Karpas-422 (cell line): ENCODE results near the gene KREMEN2. TPM values are rescaled to one million over a fixed set of nuclear protein-coding genes. Genes with fewer than 3 reads are reported as not detected.

Experiments
- DNase-seq: peaks from one replicate; pipeline ENCODE4 v3.0.0-alpha.2; 2015
- H2AFZ ChIP-seq: fragments of 200-600 bp; sonication (generic); 2 replicates; pipeline ENCODE4 v1.6.1; 2014; ENCODE audit warnings: antibody characterized with exemption, low read length, mixed read lengths
- H3K27ac ChIP-seq: fragments of 200-600 bp; sonication (generic); 2 replicates; pipeline ENCODE4 v1.5.1; 2014; ENCODE audit warnings: mild to moderate bottlenecking, low read length, moderate library complexity
- H3K27me3 ChIP-seq: fragments of 200-600 bp; sonication (generic); 2 replicates; pipeline ENCODE4 v1.6.1; 2014; ENCODE audit warnings: low read length, mixed read lengths
- H3K36me3 ChIP-seq: fragments of 200-600 bp; sonication (generic); 2 replicates; pipeline ENCODE4 v1.6.1; 2014; ENCODE audit warnings: low read length, mixed read lengths; ENCODE audit not compliant: insufficient read depth
- H3K4me1 ChIP-seq: fragments of 200-600 bp; sonication (generic); 2 replicates; pipeline ENCODE4 v1.6.1; 2014; ENCODE audit warnings: mild to moderate bottlenecking, low read length, mixed read lengths
- H3K4me2 ChIP-seq: fragments of 200-600 bp; sonication (generic); 2 replicates; pipeline ENCODE4 v1.6.1; 2014; ENCODE audit warnings: low read length, low read depth, mild to moderate bottlenecking; ENCODE audit not compliant: poor library complexity, severe bottlenecking
- H3K4me3 ChIP-seq: fragments of 200-600 bp; sonication (generic); 2 replicates; pipeline ENCODE4 v1.5.1; 2014; ENCODE audit warnings: mild to moderate bottlenecking, antibody characterized with exemption, low read length, mixed read lengths
- H3K79me2 ChIP-seq: fragments of 200-600 bp; sonication (generic); 2 replicates; pipeline ENCODE4 v1.6.1; 2014; ENCODE audit warnings: mild to moderate bottlenecking, low read length, mixed read lengths
- H3K9ac ChIP-seq: fragments of 200-600 bp; sonication (generic); 2 replicates; pipeline ENCODE4 v1.6.0; 2014; ENCODE audit warnings: low read length
- H3K9me2 ChIP-seq: fragments of 200-600 bp; sonication (generic), shearing (Covaris generic); replicated peaks from 2 replicates; pipeline ENCODE4 v1.6.0; 2014; ENCODE audit warnings: mild to moderate bottlenecking, low read length, moderate library complexity; ENCODE audit not compliant: insufficient read depth
- H3K9me3 ChIP-seq: fragments of 300-700, 200-600 bp; sonication (generic); 2 replicates; pipeline ENCODE4 v1.6.1; 2014; ENCODE audit warnings: low read length, mixed read lengths
- H4K20me1 ChIP-seq: fragments of 200-600 bp; sonication (generic); 2 replicates; pipeline ENCODE4 v1.6.1; 2014; ENCODE audit warnings: mild to moderate bottlenecking, antibody characterized with exemption, low read length, low read depth; ENCODE audit not compliant: insufficient read depth
- total RNA-seq: library from RNA; depleted of rRNA; stranded (reverse); fragments of >200 nt; shearing (Covaris generic); gene quantifications from 2 replicates; pipeline ENCODE4 v1.2.3, GENCODE V29; 2014; ENCODE audit warnings: low replicate concordance; rRNA removed

Gene KREMEN2, protein sequence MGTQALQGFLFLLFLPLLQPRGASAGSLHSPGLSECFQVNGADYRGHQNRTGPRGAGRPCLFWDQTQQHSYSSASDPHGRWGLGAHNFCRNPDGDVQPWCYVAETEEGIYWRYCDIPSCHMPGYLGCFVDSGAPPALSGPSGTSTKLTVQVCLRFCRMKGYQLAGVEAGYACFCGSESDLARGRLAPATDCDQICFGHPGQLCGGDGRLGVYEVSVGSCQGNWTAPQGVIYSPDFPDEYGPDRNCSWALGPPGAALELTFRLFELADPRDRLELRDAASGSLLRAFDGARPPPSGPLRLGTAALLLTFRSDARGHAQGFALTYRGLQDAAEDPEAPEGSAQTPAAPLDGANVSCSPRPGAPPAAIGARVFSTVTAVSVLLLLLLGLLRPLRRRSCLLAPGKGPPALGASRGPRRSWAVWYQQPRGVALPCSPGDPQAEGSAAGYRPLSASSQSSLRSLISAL
- total RNA-seq: 3.4 and 8.5 TPM in 2 replicates

DNA sequence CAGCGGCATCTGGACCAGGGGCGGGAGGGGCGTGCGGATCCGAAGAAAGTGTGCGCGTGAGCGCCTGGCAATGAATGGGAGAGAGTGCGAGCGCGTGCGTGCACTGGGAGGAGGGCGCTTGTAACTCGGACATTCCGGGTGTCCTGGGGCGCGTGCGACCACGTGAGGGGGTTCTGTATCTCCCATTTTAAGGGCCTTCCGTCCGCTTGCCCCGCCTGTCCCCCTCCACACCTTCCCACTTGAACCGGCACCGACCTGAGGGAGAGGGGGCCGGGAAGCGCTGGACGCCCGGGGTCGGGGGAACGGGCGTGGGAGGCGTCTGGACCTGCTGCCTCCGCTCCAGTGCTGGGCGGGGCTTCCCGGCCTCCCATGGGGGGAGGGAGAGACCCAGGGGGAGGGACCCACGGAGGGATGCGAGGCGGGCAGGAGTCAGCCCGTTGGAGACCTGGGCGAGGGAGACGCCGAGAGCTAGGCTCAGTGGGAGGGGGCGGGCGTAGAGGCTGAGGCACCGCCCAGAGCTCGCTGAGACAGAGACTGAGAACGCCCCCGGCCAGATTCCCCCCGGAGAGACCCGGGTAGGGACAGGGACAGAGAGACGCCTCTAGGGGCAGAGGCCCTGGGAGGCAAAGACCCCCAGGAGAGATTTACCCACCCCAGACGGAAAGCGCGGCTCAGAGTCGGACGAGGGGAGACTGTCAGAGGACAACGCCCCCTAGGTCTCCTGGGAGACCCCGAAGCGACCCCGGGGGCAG lies at the start of gene KREMEN2:
KREMEN2 (plus strand) TSS at position 553 of the 752 bp plus-strand sequence. CDS start 246 bp downstream, outside the sequence.
- Histone ChIP-seq H3K27me3 (no peaks in the 10 kb centered on the region), H3K27ac (peak within 1 kb of the TSS; percentile 61), H4K20me1 (no peaks in the 10 kb centered on the region), H3K4me2 (peak within 1 kb of the TSS; percentile 98), H3K4me1 (peaks cover 58% of the 10 kb centered on the region), H3K9ac (peak within 1 kb of the TSS; percentile 87), H3K4me3 (peak within 1 kb of the TSS; percentile 79), H3K9me3 (no peaks in the 10 kb centered on the region), H2AFZ (peak within 1 kb of the TSS; percentile 74; the same call in 1 of the 2 replicates), H3K9me2 (no peaks in the 10 kb centered on the region), H3K36me3 (no peaks in the 10 kb centered on the region), H3K79me2 (no peaks in the 10 kb centered on the region)
- DNase-seq: peak; percentile 87

DNA sequence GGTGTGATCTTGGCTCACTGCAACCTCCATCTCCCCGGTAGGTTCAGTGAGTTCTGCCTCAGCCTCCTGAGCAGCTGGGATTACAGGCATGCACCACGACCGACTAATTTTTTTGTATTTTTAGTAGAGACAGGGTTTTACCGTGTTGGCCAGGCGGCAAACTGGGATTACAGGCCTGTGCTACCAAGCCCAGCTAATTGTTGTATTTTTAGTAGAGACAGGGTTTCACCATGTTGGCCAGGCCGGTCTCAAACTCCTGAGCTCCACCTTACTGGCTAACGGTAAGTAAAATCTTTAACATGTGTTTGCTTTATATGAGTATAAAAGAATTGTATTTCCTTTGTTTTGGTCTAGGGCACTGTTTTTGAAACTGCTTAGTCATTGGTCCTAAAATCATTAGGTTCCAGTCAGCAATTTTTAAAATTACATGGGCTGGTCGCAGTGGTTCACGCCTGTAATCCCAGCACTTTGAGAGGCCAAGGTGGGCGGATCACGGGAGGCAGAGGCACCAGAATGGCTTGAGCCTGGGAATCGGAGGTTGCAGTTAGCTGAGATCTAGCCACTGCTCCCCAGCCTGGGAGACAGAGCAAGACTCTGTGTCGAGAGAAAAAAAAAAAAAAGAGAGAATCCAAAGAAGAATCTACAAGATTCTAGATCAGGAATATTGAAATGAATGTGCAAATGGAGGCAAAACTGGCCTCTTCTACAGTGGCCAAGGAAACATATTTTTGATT lies 48.7 kb upstream of the KREMEN2 start:
- Histone ChIP-seq H3K9ac (no peak overlapping the region), H3K4me3 (no peak overlapping the region), H3K79me2 (peaks cover 15% of the 10 kb centered on the region), H3K27ac (no peak overlapping the region), H3K27me3 (no peaks in the 10 kb centered on the region), H2AFZ (no peak overlapping the region), H3K9me2 (no peaks in the 10 kb centered on the region), H3K36me3 (0 out of 2 replicates have a peak, but pooled peaks cover 3% of the 10 kb centered on the region), H3K4me1 (peaks cover 22% of the 10 kb centered on the region), H4K20me1 (no peaks in the 10 kb centered on the region), H3K4me2 (no peak overlapping the region), H3K9me3 (no peaks in the 10 kb centered on the region)
- DNase-seq: no peak

DNA sequence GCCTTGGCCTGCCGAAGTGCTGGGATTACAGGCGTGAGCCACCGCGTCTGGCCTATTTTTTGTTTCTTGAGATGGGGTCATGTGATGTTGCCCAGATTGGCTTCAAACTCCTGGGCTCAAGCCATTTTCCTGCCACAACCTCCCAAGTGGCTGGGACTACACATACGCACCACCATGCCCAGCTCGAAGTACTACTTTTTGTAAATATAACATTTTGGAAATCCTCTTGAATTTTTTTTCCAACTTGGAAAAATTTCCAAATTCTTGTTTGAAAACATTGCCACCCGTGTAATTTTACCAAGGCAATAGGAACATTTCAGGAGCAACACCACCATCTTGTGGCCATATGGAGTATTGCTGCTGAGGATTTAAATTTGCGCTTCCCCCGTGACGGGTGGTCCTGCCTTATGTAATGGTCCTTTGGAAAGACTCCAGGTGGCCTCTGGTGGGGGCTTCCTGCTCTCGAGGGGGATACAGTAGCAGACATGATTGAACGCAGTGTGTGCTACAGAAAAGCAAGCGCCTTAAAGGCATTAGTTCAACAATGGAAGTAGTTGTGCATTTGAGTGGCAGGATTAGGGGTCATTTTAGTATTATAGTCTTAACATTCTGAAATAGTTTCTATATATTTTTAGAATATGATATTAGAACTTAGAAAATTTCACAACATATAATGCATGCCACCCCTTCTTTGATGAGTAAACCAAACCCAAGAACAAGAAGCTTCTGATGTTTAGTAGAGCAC lies 44.4 kb upstream of the KREMEN2 start:
- Histone ChIP-seq H3K4me3 (no peak overlapping the region), H3K27me3 (no peaks in the 10 kb centered on the region), H3K27ac (no peak overlapping the region), H3K79me2 (no peaks in the 10 kb centered on the region), H3K4me2 (no peak overlapping the region), H3K4me1 (no peaks in the 10 kb centered on the region), H3K9ac (no peak overlapping the region), H3K36me3 (no peaks in the 10 kb centered on the region), H2AFZ (no peak overlapping the region), H4K20me1 (no peaks in the 10 kb centered on the region), H3K9me2 (no peaks in the 10 kb centered on the region), H3K9me3 (no peaks in the 10 kb centered on the region)
- peak; percentile 85 for DNase-seq

DNA sequence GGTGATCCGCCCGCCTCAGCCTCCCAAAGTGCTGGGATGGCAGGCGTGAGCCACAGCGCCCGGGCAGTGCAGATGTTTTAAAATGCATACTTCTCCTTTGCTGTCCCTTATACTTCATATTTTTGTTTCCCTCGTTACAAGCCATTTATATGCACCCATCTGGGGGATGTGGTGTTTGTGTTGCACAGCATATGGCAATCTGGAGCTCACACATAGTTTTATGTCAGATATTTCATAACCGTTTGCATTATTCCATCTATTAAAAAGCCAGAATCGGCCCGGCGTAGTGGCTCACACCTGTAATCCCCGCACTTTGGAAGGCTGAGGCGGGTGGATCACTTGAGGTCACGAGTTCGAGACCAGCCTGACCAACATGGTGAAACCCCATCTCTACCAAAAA lies 40.6 kb upstream of the KREMEN2 start:
- H3K9me3 ChIP-seq: no peaks in the 10 kb centered on the region
- H3K36me3 ChIP-seq: no peaks in the 10 kb centered on the region
- H3K4me3 ChIP-seq: no peak overlapping the region
- H3K27me3 ChIP-seq: no peaks in the 10 kb centered on the region
- peaks cover 10% of the 10 kb centered on the region for H3K4me1 ChIP-seq
- no peak overlapping the region for H3K4me2 ChIP-seq
- no peaks in the 10 kb centered on the region for H3K9me2 ChIP-seq
- no peak overlapping the region for H3K9ac ChIP-seq
- H3K79me2 ChIP-seq: no peaks in the 10 kb centered on the region
- H3K27ac ChIP-seq: no peak overlapping the region
- DNase-seq: no peak
- H2AFZ ChIP-seq: no peak overlapping the region
- no peaks in the 10 kb centered on the region for H4K20me1 ChIP-seq

DNA sequence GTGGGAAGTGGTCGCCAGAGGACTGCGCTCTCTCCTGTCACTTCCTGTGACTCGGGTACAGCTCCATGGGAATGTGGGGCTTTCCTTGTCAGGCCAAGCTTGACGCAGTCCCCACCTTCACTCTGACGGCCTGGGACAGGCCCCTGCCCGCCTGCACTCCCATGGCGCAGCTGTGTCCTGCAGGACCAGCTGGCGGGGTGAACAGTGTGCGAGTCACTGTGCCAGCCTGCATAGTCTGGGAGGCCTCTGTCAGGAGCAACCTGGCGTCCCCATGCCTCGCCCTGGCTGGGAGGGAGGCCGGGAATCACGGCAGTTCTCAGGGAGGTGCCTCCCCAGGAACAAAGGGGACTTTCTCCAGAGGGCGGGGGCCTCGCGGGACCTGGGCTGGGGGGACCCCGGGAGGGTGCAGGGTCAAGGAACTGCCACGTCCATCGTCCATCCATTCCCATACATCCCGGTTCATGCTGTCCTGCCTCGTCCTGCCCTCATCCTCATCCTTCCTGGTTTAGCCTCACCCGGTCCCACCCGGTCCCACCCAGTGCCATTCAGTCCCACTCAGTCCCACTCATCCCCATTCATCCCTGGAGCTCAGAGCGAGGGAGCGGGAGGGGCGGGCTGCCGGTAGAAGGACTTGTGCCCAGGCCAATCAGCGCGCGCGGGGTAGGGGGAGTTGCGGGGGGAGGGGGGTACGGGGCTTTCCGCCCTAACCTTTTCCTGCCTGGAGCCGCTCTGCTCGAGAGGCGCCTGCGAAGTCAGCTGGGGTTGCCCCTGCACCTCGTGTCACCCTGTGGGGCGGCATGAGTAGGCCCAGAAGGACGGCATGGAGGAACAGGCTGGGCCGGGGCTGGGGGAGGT lies 38.9 kb upstream of the KREMEN2 start:
- no peak for DNase-seq
- Histone ChIP-seq H2AFZ (no peak overlapping the region), H3K4me2 (no peak overlapping the region), H3K36me3 (no peaks in the 10 kb centered on the region), H3K9ac (no peak overlapping the region), H3K4me1 (peaks cover 10% of the 10 kb centered on the region), H3K79me2 (no peaks in the 10 kb centered on the region), H3K27me3 (no peaks in the 10 kb centered on the region), H3K9me3 (no peaks in the 10 kb centered on the region), H3K9me2 (no peaks in the 10 kb centered on the region), H3K27ac (no peak overlapping the region), H3K4me3 (no peak overlapping the region), H4K20me1 (no peaks in the 10 kb centered on the region)

DNA sequence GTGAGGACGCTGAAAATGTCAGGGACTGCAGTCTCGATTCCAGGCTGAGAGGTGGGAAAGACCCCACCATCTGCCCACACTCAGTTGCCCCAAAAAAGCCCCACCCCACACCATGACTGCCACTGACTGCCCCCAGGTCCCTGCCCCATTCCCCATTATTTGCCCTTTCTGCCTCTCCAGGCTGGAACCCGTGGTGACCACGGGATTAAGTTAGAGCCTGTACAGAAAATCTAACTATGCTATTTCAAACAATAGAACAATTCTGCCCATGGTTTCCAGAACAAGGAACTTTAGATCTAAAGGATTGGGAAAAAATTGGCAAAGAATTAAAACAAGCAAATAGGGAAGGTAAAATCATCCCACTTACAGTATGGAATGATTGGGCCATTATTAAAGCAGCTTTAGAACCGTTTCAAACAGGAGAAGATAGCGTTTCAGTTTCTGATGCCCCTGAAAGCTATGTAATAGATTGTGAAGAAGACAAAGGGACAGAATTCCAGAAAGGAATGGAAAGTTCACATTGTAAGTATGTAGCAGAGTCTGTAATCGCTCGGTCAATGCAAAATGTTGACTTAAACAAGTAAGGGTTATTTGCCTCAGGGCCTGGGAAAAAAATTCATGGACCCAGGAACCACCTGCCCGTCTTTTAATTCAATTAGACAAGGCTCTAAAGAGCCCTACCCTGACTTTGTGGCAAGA lies 38.0 kb upstream of the KREMEN2 start:
- Histone ChIP-seq H3K4me1 (peaks cover 10% of the 10 kb centered on the region), H2AFZ (no peak overlapping the region), H3K4me2 (peak overlapping the region; percentile 37), H3K27me3 (no peaks in the 10 kb centered on the region), H3K79me2 (no peaks in the 10 kb centered on the region), H3K9me2 (no peaks in the 10 kb centered on the region), H3K27ac (no peak overlapping the region), H3K36me3 (no peaks in the 10 kb centered on the region), H3K4me3 (no peak overlapping the region), H3K9ac (no peak overlapping the region), H4K20me1 (no peaks in the 10 kb centered on the region), H3K9me3 (no peaks in the 10 kb centered on the region)
- no peak for DNase-seq

DNA sequence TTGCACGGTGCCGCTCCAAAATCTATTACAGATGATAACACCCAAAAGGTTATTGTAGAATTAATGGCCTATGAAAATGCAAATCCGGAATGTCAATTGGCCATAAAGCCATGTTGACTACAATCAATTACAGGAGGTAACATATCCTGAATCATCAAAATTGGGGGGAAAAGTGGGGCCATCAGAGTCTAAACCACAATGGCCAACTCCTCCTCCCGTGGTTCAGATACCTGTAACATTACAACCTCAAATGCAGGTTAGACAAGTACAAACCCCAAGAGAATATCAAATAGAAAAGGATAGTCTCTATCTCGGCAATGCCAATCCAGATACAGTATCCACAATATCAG lies 37.5 kb upstream of the KREMEN2 start:
- H3K27ac ChIP-seq: no peak overlapping the region

More for the DNA sequence above, 37.5 kb upstream of the KREMEN2 start:
- DNase-seq: no peak
- Histone ChIP-seq H3K9ac (peak overlapping the region; percentile 10; the same call in 1 of the 2 replicates), H4K20me1 (no peaks in the 10 kb centered on the region), H2AFZ (no peak overlapping the region; the same call in 1 of the 2 replicates), H3K9me2 (no peaks in the 10 kb centered on the region), H3K4me1 (peaks cover 10% of the 10 kb centered on the region), H3K79me2 (no peaks in the 10 kb centered on the region), H3K36me3 (no peaks in the 10 kb centered on the region), H3K4me2 (peak overlapping the region; percentile 37), H3K4me3 (0 out of 2 replicates have a peak overlapping the region, but pooled peaks have one; percentile 31), H3K9me3 (no peaks in the 10 kb centered on the region), H3K27me3 (no peaks in the 10 kb centered on the region)
